Activated naive CD4-positive, alpha-beta T cell treated with anti-CD3 and anti-CD28 coated beads for 36 hours (primary cell): ENCODE measurements around the gene CMC2. TPM values are rescaled to one million over a fixed set of nuclear protein-coding genes. Genes with fewer than 3 reads are reported as not detected.

Source experiments
- total RNA-seq, 2 experiments: library from RNA; stranded (reverse); gene quantifications; one replicate each; pipeline ENCODE4 v1.2.3, GENCODE V29; 2021

CMC2 gene
- total RNA-seq, 2 experiments from 2014 or later: 112 to 122 TPM

Other genes with a start within 250 kb of the CMC2 start
- 10 to 100 TPM; 10.1 to 12.7 TPM for gene CDYL2, start 202.3 kb downstream of the CMC2 start, total RNA-seq
- gene CENPN, start 329 bp upstream of the CMC2 start, total RNA-seq: 10 to 100 TPM; 65.1 to 75.0 TPM
- gene ATMIN, start 29.0 kb upstream of the CMC2 start, total RNA-seq: 10 to 100 TPM; 16.6 to 18.9 TPM
- under 1 TPM in 1 of 2 experiments, not detected in 1; 0.74 TPM for gene C16orf46, start 70.4 kb upstream of the CMC2 start, total RNA-seq
- gene GCSH, start 89.5 kb upstream of the CMC2 start, total RNA-seq: 10 to 100 TPM; 25.7 to 27.4 TPM
- gene BCO1, start 231.8 kb upstream of the CMC2 start, total RNA-seq: not detected